Measurements from ENCODE around the gene DTYMK. TPM values are rescaled to one million over a fixed set of nuclear protein-coding genes. Genes with fewer than 3 reads are reported as not detected.
A peak's percentile ranks its signal among the peaks of the same experiment; 100 is the strongest.

Gene DTYMK
- total RNA-seq, 1 donor from 2014 or later, result 26.1 TPM

DNA sequence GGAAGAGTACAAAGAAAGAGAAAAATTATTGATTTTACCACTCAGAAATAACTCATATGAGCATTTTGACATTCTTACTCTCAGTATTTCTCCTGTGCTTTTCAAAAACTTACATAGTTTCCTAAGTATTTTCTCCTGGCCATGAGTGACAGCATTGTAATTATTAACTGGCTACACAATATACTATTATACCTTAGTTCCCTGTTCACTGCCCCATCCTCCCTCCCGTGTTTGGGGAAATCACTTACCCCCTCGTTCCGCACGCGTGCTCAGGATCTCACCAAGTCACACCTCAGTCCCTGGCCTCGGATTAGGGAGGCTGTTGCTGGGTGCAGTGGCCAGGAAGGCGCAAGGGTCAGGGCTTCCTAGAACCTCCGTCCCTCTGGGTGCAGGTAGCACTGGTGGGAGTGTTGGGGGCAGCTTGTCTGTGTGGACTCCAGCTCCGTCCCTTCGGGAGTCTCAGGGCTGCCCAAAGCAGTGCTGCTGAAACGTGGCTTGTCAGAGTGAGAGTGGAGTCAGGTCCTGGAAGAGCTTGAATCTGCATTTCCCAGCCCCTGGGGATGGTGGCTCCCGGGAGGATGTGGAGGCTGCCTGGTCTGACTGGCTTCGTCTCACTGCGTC is 25.9 kb downstream of the DTYMK start:
- Mint-ChIP-seq H3K27me3 (ENCODE audit: low read depth, unreplicated experiment) (no peaks in the 10 kb centered on the region), H3K36me3 (ENCODE audit: low read depth, unreplicated experiment) (peaks cover 27% of the 10 kb centered on the region), H3K4me1 (ENCODE audit: low read depth, unreplicated experiment) (peaks cover 10% of the 10 kb centered on the region), H3K9me3 (ENCODE audit: unreplicated experiment) (no peaks in the 10 kb centered on the region), H3K27ac (ENCODE audit: unreplicated experiment) (no peak overlapping the region), H3K4me3 (ENCODE audit: unreplicated experiment) (no peak overlapping the region)
- Histone ChIP-seq H3K4me1 (ENCODE audit: insufficient read depth, low read length) (peaks cover 13% of the 10 kb centered on the region), H3K4me2 (ENCODE audit: low read length) (no peak overlapping the region), H3K4me3 (ENCODE audit: insufficient read depth, low read depth, low read length) (no peak overlapping the region), H4K20me1 (ENCODE audit: insufficient read depth, low read length) (peaks cover 14% of the 10 kb centered on the region), H3K27me3 (ENCODE audit: insufficient read depth, low read length) (no peaks in the 10 kb centered on the region), H3K79me2 (ENCODE audit: insufficient read depth, low read length) (no peaks in the 10 kb centered on the region), H3K36me3 (ENCODE audit: insufficient read depth, low read length) (peaks cover 14% of the 10 kb centered on the region), H3K9ac (ENCODE audit: low read length) (no peak overlapping the region), H3K27ac (ENCODE audit: low read depth, low read length) (no peak overlapping the region), H2AFZ (ENCODE audit: low read depth, low read length) (no peak overlapping the region), H3K9me3 (ENCODE audit: insufficient read depth, low read depth, low read length) (no peaks in the 10 kb centered on the region)
- FAIRE-seq (no peak), DNase-seq (ENCODE audit: low read depth) (no peak)
- TF ChIP-seq EZH2 (IDR thresholded peaks at IDR 0.05; ENCODE audit: insufficient read depth, low read length) (no peak), CTCF (IDR thresholded peaks at IDR 0.05; ENCODE audit: insufficient read depth, low read depth, low read length) (no peak)

- Mint-ChIP-seq H3K4me3 (ENCODE audit: unreplicated experiment) (no peak overlapping the region), H3K27me3 (ENCODE audit: low read depth, unreplicated experiment) (no peaks in the 10 kb centered on the region), H3K27ac (ENCODE audit: unreplicated experiment) (peak overlapping the region; percentile 18), H3K36me3 (ENCODE audit: low read depth, unreplicated experiment) (peaks cover 35% of the 10 kb centered on the region), H3K9me3 (ENCODE audit: unreplicated experiment) (no peaks in the 10 kb centered on the region), H3K4me1 (ENCODE audit: low read depth, unreplicated experiment) (peaks cover 3% of the 10 kb centered on the region)
- Histone ChIP-seq H2AFZ (ENCODE audit: low read depth, low read length) (no peak overlapping the region), H3K36me3 (ENCODE audit: insufficient read depth, low read length) (peaks cover 24% of the 10 kb centered on the region), H3K9me3 (ENCODE audit: insufficient read depth, low read depth, low read length) (no peaks in the 10 kb centered on the region), H4K20me1 (ENCODE audit: insufficient read depth, low read length) (peaks cover 16% of the 10 kb centered on the region), H3K4me2 (ENCODE audit: low read length) (no peak overlapping the region), H3K27me3 (ENCODE audit: insufficient read depth, low read length) (no peaks in the 10 kb centered on the region), H3K4me1 (ENCODE audit: insufficient read depth, low read length) (no peaks in the 10 kb centered on the region), H3K27ac (ENCODE audit: low read depth, low read length) (no peak overlapping the region), H3K9ac (ENCODE audit: low read length) (no peak overlapping the region), H3K4me3 (ENCODE audit: insufficient read depth, low read depth, low read length) (no peak overlapping the region), H3K79me2 (ENCODE audit: insufficient read depth, low read length) (no peaks in the 10 kb centered on the region)
- DNase-seq (ENCODE audit: low read depth) (peak; percentile 39), FAIRE-seq (peak; percentile 76)
- no peak for TF ChIP-seq EZH2 (IDR thresholded peaks at IDR 0.05; ENCODE audit: insufficient read depth, low read length)
- TF ChIP-seq CTCF (IDR thresholded peaks at IDR 0.05; ENCODE audit: insufficient read depth, low read depth, low read length), result peak; percentile 68
These were observed 27.4 kb downstream of the DTYMK start for GRCh38 chr2:241659150-241659739.

- Histone ChIP-seq H3K27ac (ENCODE audit: low read depth, low read length) (no peak overlapping the region), H3K4me1 (ENCODE audit: insufficient read depth, low read length) (no peaks in the 10 kb centered on the region), H3K4me2 (ENCODE audit: low read length) (no peak overlapping the region), H3K27me3 (ENCODE audit: insufficient read depth, low read length) (no peaks in the 10 kb centered on the region), H3K9me3 (ENCODE audit: insufficient read depth, low read depth, low read length) (no peaks in the 10 kb centered on the region), H3K4me3 (ENCODE audit: insufficient read depth, low read depth, low read length) (no peak overlapping the region), H4K20me1 (ENCODE audit: insufficient read depth, low read length) (peaks cover 21% of the 10 kb centered on the region), H2AFZ (ENCODE audit: low read depth, low read length) (no peak overlapping the region), H3K36me3 (ENCODE audit: insufficient read depth, low read length) (peaks cover 28% of the 10 kb centered on the region), H3K9ac (ENCODE audit: low read length) (no peak overlapping the region), H3K79me2 (ENCODE audit: insufficient read depth, low read length) (peaks cover under 1% of the 10 kb centered on the region)
- H3K27ac Mint-ChIP-seq (ENCODE audit: unreplicated experiment), result no peak overlapping the region
- FAIRE-seq (no peak), DNase-seq (ENCODE audit: low read depth) (no peak)
- H3K4me1 Mint-ChIP-seq (ENCODE audit: low read depth, unreplicated experiment), result peaks cover 5% of the 10 kb centered on the region
- H3K27me3 Mint-ChIP-seq (ENCODE audit: low read depth, unreplicated experiment), result no peaks in the 10 kb centered on the region
- peaks cover 35% of the 10 kb centered on the region for H3K36me3 Mint-ChIP-seq (ENCODE audit: low read depth, unreplicated experiment)
- no peaks in the 10 kb centered on the region for H3K9me3 Mint-ChIP-seq (ENCODE audit: unreplicated experiment)
- no peak overlapping the region for H3K4me3 Mint-ChIP-seq (ENCODE audit: unreplicated experiment)
- TF ChIP-seq CTCF (IDR thresholded peaks at IDR 0.05; ENCODE audit: insufficient read depth, low read depth, low read length), result no peak
- TF ChIP-seq EZH2 (IDR thresholded peaks at IDR 0.05; ENCODE audit: insufficient read depth, low read length), result no peak
These were observed 28.3 kb downstream of the DTYMK start for GRCh38 chr2:241658296-241658695.
